Ascending aorta (tissue), 2 donors: ENCODE measurements around the gene VTN. TPM values are rescaled to one million over a fixed set of nuclear protein-coding genes. Genes with fewer than 3 reads are reported as not detected.

Experiments
- DNase-seq, 2 donors: peaks; one replicate each; pipeline ENCODE4 v3.0.0-alpha.2; 2019; ENCODE audit warnings: low spot score in 2 of 2
- H3K27ac ChIP-seq, 2 donors: fragments of 200-600 bp; sonication (generic); one replicate each; pipeline ENCODE4 v1.5.1; 2016 to 2017; ENCODE audit warnings: mild to moderate bottlenecking in 1 of 2
- H3K27me3 ChIP-seq: fragments of 200-600 bp; sonication (generic); one replicate; pipeline ENCODE4 v1.5.1; 2017
- H3K36me3 ChIP-seq, 2 donors: fragments of 200-600 bp; sonication (generic); one replicate each; pipeline ENCODE4 v1.5.1; 2016
- H3K4me1 ChIP-seq, 2 donors: fragments of 200-600 bp; sonication (generic); one replicate each; pipeline ENCODE4 v1.5.1; 2016 to 2017; ENCODE audit warnings: mild to moderate bottlenecking in 1 of 2
- H3K4me3 ChIP-seq, 2 donors: fragments of 200-600 bp; sonication (generic); one replicate each; pipeline ENCODE4 v1.5.1; 2016 to 2017; ENCODE audit warnings: mild to moderate bottlenecking in 1 of 2
- H3K9me3 ChIP-seq, 2 donors: fragments of 200-600 bp; sonication (generic); one replicate each; pipeline ENCODE4 v1.5.1; 2016
- CTCF ChIP-seq, 3 experiments: fragments of 200-600 bp in 2 of 3; fragments of 450-650 bp in 1 of 3; sonication (generic) in 2 of 3; IDR thresholded peaks; one replicate each; pipeline ENCODE4 v1.5.1; 2016 to 2019; ENCODE audit warnings: antibody characterized with exemption in 3 of 3, mild to moderate bottlenecking in 1 of 3, moderate library complexity in 1 of 3
- intact Hi-C: fragments of 100-400 bp; cut with DNase I; formaldehyde crosslinking; loops from one replicate; pipeline ENCODE4 v1.15.1; 2023
- total RNA-seq: library from RNA; depleted of rRNA; stranded (reverse); fragments of >200 nt; gene quantifications from one replicate; pipeline ENCODE4 v1.1.0, GENCODE V29; 2016

The VTN gene
- total RNA-seq, 1 donor from 2014 or later: 7.5 TPM

- Histone ChIP-seq H3K27me3 (no peaks in the 10 kb centered on the region), H3K4me3 (no peak overlapping the region), H3K4me1 (no peaks in the 10 kb centered on the region), H3K36me3 (peaks cover 14 to 46% of the 10 kb centered on the region in 2 donors), H3K27ac (no peak overlapping the region), H3K9me3 (no peaks in the 10 kb centered on the region)
- no peak for DNase-seq
- intact Hi-C loops: no loop called here
- TF ChIP-seq CTCF (IDR thresholded peaks at IDR 0.05): no peak
Observed at GRCh38 chr17:28398280-28398981, 28.3 kb upstream of the VTN start.

- peaks cover 21 to 46% of the 10 kb centered on the region in 2 donors for H3K36me3 ChIP-seq
- H3K27ac ChIP-seq: no peak overlapping the region
- H3K4me3 ChIP-seq: no peak overlapping the region
- DNase-seq: no peak
- TF ChIP-seq CTCF (IDR thresholded peaks at IDR 0.05): no peak
- H3K4me1 ChIP-seq: no peaks in the 10 kb centered on the region
- intact Hi-C loops: no loop called here
- no peaks in the 10 kb centered on the region for H3K9me3 ChIP-seq
- H3K27me3 ChIP-seq: no peaks in the 10 kb centered on the region
Observed at GRCh38 chr17:28397687-28398279, 27.7 kb upstream of the VTN start.

- TF ChIP-seq CTCF (IDR thresholded peaks at IDR 0.05): no peak
- Histone ChIP-seq H3K36me3 (peaks cover 26 to 51% of the 10 kb centered on the region in 2 donors), H3K9me3 (no peaks in the 10 kb centered on the region), H3K4me1 (no peaks in the 10 kb centered on the region), H3K27ac (no peak overlapping the region), H3K27me3 (no peaks in the 10 kb centered on the region), H3K4me3 (no peak overlapping the region)
- intact Hi-C loops: no loop called here
- DNase-seq: no peak
Observed at GRCh38 chr17:28397275-28397674, 27.2 kb upstream of the VTN start.

- no peak for TF ChIP-seq CTCF (IDR thresholded peaks at IDR 0.05)
- Histone ChIP-seq H3K27ac (no peak overlapping the region), H3K27me3 (no peaks in the 10 kb centered on the region), H3K9me3 (no peaks in the 10 kb centered on the region), H3K36me3 (peaks cover 30 to 53% of the 10 kb centered on the region in 2 donors), H3K4me1 (no peaks in the 10 kb centered on the region), H3K4me3 (no peak overlapping the region)
- no peak for DNase-seq
- intact Hi-C loops: no loop called here
Observed at GRCh38 chr17:28396635-28397239, 26.6 kb upstream of the VTN start.

- H3K4me1 ChIP-seq: no peaks in the 10 kb centered on the region
- intact Hi-C loops: no loop called here
- no peak overlapping the region for H3K4me3 ChIP-seq
- H3K9me3 ChIP-seq: no peaks in the 10 kb centered on the region
- no peak for TF ChIP-seq CTCF (IDR thresholded peaks at IDR 0.05)
- H3K36me3 ChIP-seq: peaks cover 32 to 58% of the 10 kb centered on the region in 2 donors
- no peak overlapping the region for H3K27ac ChIP-seq
- no peak for DNase-seq
- no peaks in the 10 kb centered on the region for H3K27me3 ChIP-seq
Observed at GRCh38 chr17:28395968-28396367, 25.9 kb upstream of the VTN start.
